Memory B cell (primary cell): ENCODE measurements around the gene CD80.

Source experiments
- ATAC-seq: fragments of 150-1000 bp; cut with Tn5 transposase; 2 replicates; pipeline ENCODE4 v1.10.0; 2021; ENCODE audit warnings: low read depth, mild to moderate bottlenecking, moderate library complexity
- DNase-seq, 2 donors: peaks; one replicate each; pipeline ENCODE4 v3.0.0; 2022; ENCODE audit warnings: low spot score in 2 of 2
- H3K27ac Mint-ChIP-seq: one replicate; pipeline ENCODE4 v1.8.0; 2022; ENCODE audit warnings: mild to moderate bottlenecking, moderate library complexity, mixed read lengths
- H3K27me3 Mint-ChIP-seq: one replicate; pipeline ENCODE4 v1.8.0; 2022; ENCODE audit warnings: mixed read lengths
- H3K36me3 Mint-ChIP-seq: one replicate; pipeline ENCODE4 v1.8.0; 2022; ENCODE audit warnings: mild to moderate bottlenecking, mixed read lengths
- H3K4me1 Mint-ChIP-seq: one replicate; pipeline ENCODE4 v1.8.0; 2022; ENCODE audit warnings: mixed read lengths
- H3K4me3 Mint-ChIP-seq: one replicate; pipeline ENCODE4 v1.8.0; 2022; ENCODE audit warnings: mild to moderate bottlenecking, moderate library complexity, mixed read lengths
- H3K9me3 Mint-ChIP-seq: one replicate; pipeline ENCODE4 v1.8.0; 2022; ENCODE audit warnings: mixed read lengths

The CD80 gene

DNA sequence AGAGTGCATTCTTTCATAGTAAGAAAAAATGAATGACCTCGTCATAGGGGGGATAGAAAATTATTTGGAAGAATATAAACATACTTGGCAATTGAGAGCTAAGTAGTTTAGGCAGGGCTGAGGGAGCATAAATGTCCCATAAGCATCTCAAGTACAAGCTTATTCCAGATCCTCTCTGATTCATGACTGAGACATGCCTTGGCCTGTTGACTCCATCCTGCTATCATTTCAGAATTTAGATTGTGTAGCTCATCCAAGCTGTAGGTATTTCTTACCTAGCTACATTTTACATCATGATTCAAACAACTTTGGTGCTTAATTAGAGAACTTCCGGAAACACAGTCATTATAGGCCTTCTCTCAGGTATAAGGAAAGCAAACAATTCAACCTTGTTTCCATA lies 78.3 kb downstream of the CD80 start:
- H3K27ac Mint-ChIP-seq, result no peak overlapping the region
- H3K27me3 Mint-ChIP-seq, result no peaks in the 10 kb centered on the region
- DNase-seq (no peak), ATAC-seq (no peak)
- no peak overlapping the region for H3K4me3 Mint-ChIP-seq
- peaks cover 2% of the 10 kb centered on the region for H3K4me1 Mint-ChIP-seq
- H3K36me3 Mint-ChIP-seq, result peaks cover 26% of the 10 kb centered on the region
- H3K9me3 Mint-ChIP-seq, result no peaks in the 10 kb centered on the region
